Nucleus accumbens (tissue), 56 donors: Measurements from ENCODE around the gene RASAL3.
"Not testable (repeated sequence)": the region's sequence is repeated elsewhere in the genome, so short reads cannot be mapped to it uniquely, and the experiment has no call there.

Source experiments
- DNase-seq, 56 donors: peaks; one replicate each; lab custom pipeline; 2025; lab: John Stamatoyannopoulos, UW

RASAL3 gene

DNA sequence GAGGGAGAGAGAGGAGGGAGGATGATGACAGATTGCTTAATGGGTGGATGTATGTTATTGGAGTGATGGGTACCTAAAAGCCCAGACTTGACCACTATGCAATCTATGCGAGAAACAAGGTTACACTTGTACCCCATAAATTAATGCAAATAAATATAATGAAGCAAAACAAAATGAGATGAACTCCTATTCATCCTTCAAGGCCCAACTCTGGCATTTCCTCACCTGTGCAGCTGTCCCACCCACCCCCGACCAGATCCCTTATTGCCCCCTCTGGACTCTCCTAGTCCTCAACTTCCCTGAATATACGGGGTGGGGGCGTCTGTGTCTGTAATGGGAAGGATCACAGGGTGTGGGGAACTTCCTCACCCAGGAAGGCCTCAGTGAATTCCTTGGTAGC, 10.8 kb upstream of the RASAL3 start:
- DNase-seq, result no peak

DNA sequence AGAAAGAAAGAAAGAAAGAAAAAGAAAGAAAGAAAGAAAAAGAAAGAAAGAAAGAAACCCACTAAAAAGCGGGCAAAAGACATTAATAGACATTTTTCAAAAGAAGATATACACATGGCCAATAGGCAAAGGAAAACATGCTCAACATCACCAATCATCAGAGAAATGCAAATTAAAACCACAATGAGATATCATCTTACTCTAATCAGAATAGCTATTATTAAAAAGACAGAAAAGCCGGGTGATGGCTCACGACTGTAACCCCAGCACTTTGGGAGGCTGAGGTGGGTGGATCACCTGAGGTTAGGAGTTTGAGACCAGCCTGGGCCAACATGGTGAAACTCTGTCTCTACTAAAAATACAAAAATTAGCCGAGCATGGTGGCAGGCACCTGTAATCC, 9.5 kb upstream of the RASAL3 start:
- DNase-seq, result not testable (repeated sequence)

DNA sequence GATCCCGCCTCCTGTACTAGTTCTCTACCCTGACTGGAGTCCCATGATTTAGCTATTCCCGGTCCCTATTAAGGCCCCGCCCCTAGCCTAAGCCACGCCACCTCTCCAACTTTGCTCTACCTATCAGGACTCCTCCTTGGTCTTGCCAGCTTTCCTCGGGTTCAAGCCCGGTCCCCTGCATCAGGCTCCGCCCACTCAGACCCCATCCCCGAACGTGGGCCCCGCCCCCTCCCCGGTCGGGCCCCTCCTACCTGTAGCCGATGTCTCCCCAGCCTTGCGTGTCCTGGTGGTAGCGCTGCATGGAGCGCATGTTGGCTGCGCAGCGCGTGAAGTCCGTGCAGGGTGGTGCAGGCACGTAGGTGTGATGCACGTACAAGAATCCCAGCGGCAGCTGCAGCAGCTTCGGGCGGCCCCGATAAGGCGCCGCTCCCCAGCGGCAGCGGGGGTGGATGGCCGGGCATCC, 7.3 kb upstream of the RASAL3 start:
- DNase-seq, result no peak

DNA sequence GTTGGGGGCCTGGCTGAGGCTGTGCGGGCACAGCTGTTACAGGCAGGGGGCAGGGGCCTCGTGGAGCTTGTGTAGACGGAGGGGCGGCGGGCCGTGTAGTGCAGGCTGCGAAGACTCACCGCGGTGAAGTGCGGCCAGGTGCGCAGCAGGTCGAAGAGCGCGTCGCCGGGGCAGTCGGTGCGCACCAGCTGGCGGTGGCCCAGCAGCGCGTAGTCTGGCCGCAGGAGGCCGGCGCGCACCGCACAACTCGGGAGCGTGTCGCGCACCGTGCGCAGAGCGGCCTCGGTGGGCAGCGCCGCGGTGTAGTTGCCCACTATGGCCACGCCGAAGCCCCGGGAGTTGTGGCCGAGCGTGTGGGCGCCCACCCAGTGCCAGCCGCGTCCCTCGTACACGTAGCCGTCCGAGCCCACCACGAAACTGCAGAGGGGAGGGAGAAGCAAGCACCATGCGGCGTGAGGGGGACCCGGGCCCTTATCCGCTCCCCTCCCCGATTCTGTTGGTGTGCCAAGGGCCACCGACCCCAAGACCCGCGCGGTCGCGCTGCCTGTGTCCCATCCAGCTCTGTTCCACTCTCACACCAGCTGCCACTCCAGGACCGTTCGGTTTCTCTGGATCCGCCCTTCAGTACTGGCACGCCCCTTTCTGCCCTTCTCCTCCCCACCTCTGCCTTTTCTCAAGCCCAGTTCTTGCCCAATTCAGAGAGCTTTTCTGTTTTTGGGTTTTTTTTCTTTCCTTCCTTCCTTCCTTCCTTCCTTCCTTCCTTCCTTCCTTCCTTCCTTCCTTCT, 5.4 kb upstream of the RASAL3 start:
- no peak for DNase-seq

DNA sequence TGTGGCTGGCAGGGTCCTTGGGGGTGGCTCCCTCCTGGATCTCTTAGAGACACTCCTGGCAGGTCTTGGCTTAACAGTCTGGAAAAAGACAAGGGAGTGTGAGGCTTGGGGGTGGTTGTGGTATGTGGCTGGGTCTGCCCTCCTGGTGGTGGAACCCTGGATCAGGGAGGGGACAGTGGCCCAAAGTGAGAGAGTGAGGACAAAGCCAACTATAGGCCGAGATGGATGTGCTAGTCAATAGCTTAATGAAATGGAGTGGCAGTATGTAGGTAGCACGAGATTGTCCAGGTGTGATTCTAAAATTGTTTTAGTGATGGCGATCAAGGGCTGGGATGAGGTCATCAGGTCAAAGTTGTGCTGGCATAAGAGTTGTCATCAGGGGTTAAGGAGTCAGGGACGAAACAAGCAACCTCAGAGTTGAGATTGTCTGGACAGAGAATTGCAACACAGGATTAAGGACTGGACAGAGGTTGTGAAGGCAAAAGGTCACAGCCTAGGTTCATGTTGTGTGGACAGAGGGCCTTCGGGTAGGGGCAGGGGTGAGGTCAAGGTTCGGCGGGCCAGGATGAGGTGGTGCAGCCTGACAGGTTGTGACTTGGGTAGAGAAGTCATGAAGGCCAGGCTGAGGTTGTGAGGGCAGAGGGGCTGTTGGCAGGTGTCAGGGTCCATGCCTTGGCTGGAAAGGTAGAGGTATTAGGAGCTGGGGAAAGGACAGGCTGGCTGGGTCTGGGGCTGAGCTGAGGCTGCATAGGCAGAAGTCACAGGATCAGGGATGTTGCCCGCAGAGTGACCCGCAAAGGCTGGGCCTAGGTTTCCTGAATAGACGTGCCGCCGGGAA, 4.5 kb upstream of the RASAL3 start:
- no peak for DNase-seq

DNA sequence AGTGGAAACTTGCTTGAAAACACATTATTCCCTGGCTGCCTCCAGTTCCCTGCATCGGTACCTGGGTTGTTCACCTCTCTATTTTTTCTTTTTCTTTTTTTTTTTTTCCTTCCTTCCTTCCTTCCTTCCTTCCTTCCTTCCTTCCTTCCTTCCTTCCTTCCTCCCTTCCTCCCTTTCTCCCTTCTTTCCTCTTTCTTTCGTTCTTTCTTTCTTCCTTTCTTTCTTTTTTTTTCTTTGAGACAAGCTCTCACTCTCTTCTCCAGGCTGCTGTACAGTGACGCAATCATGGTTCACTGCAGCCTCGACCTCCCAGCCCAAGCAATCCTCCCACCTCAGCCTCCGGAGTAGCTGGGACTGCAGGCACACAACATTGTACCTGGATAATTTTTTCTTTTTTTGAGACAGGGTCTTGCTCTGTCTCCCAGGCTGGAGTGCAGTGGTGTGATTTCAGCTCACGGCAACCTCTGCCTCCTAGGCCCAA, 3.4 kb upstream of the RASAL3 start:
- no peak for DNase-seq

DNA sequence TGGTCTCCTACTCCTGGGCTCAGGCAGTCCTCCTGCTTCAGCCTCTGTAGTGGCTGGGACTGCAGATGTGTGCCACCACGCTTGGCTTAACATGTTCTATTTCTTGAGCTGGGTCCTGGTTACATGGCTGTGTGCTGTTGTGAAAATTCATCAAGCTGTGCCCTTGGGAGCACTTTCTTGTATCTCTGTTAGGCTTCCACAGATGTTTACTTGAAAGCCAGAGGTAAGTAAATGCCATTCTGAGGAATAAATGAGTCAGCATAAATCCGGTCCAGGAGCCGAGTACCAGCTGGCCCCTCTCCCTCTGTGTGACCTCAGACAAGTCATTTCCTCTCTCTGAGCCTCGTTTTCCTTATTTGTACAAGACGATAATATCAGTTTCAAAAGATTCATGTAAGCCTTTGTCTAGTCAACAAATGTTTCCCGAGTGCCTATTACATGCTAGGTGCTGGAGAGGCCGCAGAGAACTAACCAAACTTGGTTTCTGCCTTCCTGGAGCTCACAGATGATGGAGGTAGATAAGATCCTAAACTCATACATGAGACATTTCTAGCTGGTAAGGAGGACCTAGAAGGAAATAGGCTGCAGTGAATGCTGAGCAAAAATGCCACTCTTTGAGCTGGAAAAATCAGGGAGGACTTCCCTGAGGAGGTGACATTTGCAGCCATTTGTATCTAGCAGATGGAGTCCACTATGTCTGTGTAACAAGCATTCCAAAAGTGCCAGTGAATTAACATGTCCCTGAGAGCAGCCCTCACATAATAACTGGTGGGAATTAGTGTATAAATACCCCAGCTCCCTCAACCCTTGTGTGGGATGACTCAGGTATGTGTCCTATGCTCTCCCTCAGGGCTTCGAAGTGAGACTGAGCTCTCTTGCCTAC, 2.7 kb upstream of the RASAL3 start:
- no peak for DNase-seq

DNA sequence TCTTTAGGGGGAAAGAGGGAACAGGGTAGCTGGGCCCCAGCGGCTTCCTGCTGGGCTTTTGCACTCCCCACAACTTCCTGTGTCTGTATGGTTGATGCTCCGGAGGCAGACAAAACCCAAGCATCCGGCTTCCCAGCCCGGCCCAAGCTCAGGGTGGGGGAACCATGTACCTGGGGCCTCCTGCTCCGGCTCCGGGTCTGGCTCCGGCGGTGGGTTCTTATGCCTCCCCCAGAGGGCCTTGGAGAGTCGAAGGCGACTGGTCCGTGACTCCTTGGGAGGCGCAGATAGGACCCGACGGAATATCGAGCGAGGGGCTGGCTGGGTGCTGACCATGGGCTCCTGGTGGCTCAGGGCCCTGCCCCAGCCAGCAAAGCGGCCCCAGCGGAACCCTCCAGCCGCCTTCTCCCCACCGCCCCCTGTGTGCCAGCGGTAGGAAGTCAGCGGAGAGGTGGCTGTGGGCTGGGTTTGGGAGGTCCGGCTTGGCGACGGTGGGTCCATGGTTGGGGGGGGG, 428 bp downstream of the RASAL3 start:
- DNase-seq, result peak in 1 of 56 donors; percentile 11

DNA sequence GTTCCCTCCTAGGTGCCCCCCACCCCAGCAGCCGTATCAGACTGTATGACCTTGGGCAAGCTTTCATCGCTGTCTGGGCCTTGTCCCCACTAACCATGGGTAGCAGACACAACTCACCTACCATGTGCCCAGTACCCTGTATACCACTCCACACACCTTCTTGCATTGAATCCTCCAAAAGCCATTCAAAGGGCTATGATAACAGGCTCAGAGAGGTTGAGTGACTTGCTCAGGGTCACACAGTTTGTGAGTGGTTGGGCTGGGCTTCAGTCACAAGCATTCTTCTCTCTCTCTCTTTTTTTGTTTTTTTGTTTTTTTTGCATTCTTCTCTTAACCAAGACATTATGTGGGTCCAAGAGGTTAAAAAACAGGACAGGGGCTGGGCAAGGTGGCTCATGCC, 2.6 kb downstream of the RASAL3 start:
- no peak for DNase-seq

DNA sequence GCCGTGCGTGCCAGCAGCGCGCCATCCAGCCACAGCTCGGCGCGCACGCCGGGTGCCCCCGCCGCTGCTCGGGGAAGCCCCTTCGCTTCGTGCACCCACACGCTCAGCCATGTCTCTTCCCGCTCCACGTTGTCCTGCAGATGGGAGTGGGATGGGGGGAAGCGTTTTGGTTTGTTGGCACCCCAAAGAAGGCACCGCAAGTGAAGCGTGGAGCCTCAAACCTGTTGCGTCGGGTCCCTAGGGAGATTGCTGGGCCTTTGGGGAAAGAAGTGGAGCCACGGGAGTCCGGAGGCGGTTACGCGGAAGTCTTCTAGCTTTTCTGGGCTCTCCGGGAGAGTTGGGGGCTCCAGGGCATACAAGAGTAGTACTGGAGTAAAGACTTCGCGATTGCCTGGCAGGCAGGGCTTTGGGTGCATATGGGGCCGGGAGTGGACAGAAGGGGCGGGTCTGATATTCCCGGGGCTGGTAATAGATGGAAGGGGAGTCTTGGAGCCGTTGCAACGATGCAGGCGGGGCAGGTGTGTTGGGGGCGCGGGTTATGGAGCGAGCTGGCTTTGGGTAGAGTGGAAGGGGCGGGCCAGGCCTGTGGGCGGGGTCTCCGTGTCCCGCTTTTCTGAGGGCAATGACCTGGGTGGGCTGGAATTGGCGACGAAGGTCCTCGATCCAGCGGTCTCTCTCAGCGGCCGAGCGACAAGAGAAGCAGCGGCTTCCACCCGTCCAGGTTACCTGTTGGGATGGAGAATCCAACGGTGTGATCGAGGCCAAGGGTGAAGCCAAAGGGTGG, 6.5 kb downstream of the RASAL3 start:
- no peak for DNase-seq

DNA sequence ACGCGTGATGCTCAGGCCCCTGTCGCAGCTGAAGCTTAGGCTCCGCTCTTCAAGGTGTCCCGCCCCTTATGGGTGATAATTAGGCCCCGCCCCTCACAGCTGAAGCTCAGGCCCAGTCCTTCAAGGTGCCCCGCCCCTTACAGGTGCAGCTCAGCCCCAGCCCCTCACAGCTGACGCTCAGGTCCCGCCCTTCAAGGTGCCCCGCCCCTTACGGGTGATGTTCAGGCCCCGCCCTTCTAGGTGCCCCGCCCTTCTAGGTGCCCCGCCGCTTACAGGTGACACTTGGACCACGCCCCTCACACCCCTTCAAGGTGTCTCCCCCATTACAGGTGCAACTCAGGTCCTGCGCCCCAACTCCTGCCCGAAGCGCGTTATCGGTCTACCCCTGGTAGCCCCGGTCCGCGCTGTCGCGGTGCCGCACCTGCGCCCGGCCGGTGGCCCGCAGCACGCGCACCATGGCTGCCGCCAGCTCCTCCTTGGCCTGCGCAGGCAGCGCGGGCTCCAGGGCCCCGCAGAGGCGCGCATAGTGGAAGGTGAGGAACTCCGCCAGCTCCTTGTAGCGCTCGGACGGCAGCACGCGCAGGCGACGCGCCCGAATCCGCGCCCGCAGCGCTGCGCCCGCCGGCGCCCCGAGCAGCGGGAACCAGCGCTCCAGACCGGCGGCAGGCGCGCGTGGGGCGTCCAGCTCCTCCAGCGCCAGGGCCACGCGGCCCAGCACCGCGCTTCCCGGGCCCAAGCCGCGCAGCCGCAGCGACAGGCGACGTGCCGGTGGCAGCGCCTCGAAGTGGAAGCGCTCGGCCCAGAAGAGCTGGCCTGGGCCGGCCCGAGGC, 7.3 kb downstream of the RASAL3 start:
- peak in 1 of 56 donors; percentile 5 for DNase-seq

DNA sequence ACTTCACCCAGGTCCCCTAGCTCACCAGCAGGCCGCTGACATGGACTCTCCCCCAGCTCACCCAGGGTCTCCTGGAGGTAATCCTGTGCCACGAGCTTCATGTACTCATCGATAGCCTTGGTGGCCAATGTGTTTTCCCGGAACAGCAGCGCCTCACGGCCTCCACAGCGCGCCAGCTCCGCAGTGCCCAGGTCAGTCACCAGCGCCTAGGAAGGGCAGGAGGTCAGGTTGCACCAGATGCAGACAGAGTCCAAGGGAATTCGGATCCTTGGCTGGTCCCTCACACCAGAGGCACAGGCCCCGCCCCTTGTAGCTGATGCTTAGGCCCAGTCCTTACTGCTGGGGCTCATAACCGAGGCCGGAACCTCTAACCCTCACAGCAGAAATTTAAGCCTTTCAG, 7.9 kb downstream of the RASAL3 start:
- DNase-seq, result no peak

DNA sequence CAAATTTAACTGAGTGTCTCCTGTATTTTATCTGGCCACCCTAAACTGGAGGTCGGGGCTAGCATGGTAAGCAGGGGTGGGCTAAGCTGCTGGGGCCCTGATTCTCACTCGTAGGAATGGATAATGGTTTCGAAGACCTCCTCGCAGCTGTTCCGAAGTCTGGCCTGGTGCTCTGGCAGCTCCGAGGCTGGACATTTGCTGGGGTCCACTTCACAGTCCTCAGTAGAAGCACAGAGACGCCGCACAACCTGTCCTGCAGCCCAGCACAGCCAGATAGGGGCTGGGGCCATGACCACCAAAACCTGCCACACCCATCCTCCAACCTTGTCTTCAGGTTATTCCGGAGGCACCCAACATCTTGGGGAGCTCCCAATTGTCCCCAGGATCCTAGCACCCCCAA, 8.3 kb downstream of the RASAL3 start:
- DNase-seq, result no peak

DNA sequence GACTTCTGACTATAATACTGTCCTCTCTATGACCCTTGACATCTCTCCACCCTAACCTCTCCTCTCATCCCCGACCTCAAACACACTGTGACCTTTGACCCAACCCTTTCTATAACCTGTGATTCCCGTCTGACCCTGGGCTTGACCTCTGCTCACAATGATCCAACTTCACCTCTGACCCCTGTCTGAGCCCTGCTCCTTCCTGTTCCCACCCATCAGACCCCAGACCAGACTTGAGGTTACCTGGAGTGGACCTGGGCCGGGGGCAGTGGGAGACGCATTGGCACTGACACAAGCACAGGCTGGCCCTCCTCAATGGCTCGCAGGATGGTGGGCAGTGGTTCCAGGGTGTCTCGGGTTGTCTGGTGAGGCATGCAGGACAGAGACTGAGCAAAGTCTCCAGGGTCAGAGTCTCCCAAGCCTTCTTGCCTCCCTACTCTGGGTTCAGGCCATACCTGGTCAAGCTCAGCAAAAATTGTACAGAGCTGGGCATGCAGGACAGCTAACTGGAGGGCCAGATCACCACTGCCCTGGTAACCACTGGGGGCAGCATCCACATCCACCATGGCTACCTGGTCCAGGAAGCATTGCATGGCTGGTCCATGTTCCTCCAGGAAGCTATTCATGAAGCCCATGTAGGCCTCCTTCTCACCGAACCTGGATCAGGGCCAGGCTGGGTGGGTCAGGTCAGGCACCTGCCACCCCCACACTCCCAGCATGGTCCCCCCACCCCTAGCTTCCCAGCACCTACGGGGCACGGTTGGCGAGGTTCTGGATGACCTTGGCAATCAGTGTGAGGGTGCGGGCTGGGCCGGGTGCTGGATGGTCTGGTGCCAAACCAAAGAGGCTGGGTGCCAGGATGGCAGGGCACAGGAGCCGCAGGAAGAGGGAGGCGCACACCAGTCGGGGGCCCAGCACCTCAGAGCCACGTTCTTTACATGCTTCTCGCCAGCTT, 10.2 kb downstream of the RASAL3 start:
- no peak for DNase-seq

DNA sequence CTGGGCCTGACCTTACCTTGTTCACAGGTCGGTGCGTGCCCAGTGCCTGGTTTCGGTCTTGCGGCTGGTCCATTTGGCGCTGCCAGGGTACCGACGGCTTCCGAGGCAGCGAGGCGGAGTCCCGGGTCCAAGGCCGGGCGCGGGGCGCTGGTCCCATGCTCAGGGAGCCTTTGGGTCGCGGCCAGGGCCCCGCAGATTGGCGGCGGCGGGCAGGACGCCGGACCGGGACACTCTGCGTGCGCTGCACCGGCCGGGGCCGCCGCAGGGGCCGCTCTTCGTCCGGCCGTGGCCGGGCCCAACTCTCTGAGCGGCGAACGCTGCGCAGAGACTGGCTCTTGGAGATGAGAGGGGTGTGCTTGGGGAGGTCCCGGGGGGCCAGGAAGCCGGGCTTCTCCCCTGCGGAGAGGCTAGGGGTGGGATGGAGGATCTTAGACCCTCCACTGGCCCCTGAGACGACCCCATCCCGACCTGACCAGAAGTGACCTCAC, 11.2 kb downstream of the RASAL3 start:
- no peak for DNase-seq

DNA sequence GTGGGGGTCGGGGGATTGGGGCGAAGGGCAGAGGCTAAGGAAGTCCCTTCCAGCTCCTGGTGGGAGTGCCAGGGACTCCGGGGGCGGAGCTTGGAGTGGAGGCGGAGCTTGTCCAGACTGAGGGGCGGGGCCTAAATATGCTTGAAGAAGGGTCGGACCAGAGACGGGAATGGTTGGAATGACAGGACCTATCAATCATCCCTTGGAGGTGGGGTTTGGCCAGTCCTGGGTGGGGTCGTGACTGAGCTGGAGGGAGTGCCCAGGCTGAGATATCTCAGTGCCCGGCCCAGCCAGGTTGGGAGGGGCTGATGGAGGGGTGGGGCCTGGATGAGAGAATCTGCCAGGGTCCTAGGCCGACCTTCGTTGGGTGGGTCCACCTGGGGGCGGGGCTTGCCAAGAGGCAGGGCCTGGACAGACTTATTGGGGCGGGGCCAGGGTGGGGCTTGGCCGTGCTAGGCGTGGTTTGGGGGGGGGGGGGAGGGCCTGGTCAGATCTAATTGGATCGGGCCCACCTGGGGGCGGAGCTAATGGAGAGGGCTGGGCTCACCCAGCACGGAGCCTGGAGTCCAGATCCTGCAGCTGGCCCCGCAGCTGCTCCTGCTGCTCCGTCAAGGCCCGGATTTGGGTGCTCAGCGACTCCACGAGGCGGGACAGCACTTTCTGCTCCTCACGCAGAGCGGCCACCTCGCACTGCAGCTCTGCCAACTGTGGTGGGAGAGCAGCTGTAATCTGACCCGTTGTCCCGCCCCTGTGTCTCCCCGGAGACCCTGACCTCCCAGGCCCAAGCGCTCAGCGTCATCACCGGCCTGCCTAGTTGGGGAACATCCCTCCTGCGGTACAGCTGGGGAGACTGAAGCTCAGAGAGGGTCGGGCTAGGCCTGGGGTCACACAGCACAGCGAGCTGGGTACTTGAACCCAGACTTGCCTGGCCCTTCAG, 12.0 kb downstream of the RASAL3 start:
- peak in 22 of 56 donors; percentile 4 to 76 (median 30) for DNase-seq
